ENCODE results near the gene EDAR.

Gene EDAR

DNA sequence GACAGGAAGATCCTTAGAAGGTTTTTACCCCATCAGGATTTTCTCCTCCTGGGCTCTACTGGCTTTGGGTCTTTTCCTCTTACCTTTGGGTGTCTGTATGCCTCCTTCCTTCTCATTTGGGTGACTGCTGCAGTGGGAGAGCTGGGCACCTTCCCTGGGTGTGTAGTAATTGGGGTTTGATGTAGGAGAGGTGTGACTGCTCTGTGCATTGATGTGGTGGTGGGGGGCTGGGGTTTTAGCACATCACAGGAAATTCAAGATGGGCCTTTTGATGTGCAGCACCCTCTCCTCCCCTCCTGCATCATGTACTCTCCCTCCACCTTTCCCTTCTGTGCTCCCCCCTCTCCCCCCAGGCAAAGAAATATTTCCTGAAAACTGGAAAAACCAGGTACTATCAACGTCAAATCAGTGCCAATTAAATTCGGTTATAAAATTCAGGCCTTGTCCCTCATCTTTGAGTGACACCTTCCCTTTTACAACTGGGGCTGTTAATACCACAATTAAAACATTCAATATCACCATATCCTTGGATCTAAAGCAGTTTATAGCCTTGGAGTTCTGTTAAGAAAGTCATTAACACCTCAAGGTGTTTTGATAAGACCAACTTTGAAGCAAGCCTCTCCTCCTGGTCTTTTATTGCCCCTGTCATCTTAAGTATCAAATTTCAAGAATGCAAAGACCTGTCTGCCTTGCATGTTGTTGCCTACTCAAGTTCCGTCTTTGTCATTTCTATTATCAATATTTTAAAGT lies 23.3 kb downstream of the EDAR start:
- DNase-seq: peak; percentile 44

- DNase-seq: no peak
Measured at GRCh38 chr2:108963057-108963456, 26.0 kb downstream of the EDAR start.

GRCh38 chr2:108961796-108962195 lies 27.2 kb downstream of the EDAR start:
- DNase-seq: no peak

DNA sequence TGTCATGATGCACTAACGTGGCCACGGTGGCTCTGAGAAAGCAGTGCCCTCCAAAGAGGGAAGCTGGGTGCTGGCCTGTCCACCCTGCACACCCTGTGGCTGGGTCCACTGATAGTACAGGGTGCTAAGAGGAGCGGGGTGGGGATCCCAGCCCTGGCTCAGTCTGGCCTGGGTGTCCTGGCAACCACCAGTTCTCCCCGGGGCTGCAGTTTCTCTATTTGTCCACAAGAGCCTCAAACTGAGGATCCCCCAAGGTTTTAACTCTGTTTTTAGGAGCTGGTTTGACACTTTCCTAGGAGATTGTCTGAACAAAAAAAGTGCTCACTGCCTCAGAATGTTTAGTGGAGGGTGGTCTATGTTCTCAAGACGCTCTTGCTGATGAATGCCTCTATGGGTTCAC lies 29.0 kb downstream of the EDAR start:
- no peak for DNase-seq

GRCh38 chr2:108959401-108959800 lies 29.6 kb downstream of the EDAR start:
- no peak for DNase-seq

GRCh38 chr2:108958632-108959341 lies 30.2 kb downstream of the EDAR start:
- no peak for DNase-seq

DNA sequence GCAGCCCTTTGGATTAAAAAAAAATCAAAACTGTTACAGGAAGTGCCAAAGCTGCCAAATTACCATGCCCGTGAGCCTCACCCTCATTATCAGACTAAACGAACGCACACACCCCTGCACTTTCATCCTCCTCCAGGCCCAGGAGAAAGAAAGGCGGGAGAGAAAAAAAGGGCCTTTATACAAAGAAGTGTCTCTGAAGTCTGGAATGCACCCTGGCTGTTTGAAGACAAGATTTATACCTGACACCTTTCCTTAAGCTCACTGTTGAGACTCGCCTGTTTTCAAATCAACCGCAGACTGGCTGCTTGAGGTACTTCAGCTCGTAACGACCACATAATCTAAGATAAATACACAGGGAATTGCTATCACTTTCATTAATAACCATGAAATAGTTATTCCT lies 31.0 kb downstream of the EDAR start:
- DNase-seq: no peak

- DNase-seq: no peak
Measured at GRCh38 chr2:108956375-108956774, 32.6 kb downstream of the EDAR start.

GRCh38 chr2:108950369-108951135 lies 38.5 kb downstream of the EDAR start:
- no peak for DNase-seq

DNA sequence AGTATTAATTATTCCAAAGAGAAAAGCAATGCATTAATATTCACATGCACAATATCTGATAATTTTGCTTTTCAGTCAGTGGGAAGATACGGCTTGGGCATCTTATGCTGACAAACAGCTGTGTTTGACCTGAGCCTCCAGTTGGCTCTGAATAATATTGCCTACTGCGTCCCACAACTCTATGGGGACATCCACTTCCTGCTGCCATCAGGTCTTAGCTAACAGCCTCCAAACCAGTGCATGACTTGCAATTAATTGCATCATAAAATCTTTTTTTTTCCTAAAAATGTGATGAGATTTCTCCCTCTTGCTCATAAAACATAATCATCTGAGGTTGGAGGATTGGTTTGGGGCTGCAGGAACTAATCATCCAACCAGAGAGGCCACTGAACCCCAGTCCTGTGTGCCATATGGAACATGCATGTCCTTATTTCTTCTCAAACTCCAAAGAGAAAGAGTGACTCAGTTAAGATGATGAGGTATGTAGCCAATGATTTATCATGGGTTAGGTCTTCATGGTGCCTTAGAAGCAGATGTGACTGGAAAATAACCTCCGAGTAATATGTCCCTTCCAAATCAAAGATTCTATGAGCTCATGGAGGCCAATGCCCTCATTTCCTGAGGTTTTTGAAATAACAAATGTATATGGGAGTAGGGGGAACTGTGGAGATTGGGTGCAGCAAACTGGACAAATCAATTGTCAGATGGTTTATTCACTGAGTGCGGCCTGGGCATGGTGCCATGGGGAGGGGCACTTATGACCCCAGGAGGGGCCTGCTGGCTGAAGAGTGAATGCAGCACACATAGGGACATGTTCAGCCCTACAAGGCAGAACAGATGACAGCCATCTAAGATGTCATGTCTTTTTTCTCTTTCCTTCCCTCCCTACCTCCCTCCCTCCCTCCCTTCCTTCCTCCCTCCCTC lies 39.4 kb downstream of the EDAR start:
- DNase-seq: no peak

- no peak for DNase-seq
Measured at GRCh38 chr2:108947271-108947907, 41.6 kb downstream of the EDAR start.

DNA sequence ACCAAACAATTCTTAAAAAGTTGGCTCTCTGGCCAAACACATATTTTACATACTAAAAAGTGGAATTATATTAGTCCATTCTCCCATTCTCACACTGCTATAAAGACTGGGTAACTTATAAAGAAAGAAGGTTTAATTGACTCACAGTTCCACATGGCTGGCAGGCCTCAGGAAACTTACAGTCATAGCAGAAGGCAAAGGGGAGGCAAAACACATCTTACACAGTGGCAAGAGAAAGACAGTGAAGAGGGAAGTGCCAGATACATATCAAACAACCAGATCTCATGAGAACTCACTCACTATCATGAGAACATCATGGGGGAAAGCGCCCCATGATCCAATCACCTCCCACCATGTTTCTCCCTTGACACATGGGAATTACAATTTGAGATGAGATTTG lies 42.6 kb downstream of the EDAR start:
- DNase-seq: no peak

- no peak for DNase-seq
Measured at GRCh38 chr2:108945969-108946368, 43.1 kb downstream of the EDAR start.

- DNase-seq: no peak
Measured at GRCh38 chr2:108944601-108945331, 44.3 kb downstream of the EDAR start.

- no peak for DNase-seq
Measured at GRCh38 chr2:108943751-108944150, 45.3 kb downstream of the EDAR start.

DNA sequence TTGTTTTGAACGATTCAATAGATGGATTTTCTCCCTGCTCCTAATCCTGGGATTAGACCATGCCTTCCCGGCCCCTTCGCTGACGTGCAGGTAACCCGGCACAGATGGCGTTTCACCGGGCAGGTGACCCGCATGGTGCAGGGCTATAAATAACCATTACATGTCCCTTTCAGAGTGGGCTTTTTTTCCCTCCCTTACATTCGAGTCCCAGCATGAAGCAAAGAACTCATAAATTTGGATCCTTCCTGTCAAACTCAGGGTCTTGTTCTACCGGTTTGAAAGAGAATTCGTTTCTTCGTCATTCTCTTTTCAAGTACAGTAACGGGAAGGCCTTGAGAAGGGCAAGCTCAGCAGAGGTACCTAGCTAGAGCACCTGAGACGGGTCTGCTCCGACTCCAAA lies 46.1 kb downstream of the EDAR start:
- no peak for DNase-seq

DNA sequence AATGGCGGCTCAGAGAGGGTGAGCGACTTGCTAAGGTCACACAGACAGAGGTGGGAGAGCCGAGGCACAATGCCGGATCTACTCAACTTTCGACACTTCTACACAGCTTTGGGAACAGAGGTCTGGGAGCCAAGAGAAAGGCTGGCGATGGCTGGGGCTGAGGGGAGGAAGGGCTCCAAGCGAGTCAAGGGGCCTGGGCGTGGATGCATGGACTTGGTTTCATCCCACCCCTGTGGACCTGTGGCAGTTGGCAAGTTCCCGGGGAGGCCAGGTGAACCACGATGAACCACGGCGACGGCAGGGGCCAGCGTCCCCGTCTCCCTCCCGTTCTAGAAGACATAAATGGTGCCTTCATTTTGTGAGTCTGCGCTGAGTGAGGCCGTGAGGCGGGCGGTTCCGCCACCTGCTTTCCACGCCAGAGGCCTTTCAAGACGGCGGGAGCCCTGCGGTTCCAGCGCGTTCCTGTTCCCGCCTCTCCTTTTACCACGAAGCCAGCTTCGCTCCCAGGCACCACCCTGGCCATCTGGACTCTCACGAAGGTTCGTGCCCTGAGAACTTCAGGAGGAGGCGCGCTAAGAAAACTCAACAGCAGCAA lies 46.7 kb downstream of the EDAR start:
- DNase-seq: no peak

GRCh38 chr2:108941767-108942166 lies 47.3 kb downstream of the EDAR start:
- no peak for DNase-seq

DNA sequence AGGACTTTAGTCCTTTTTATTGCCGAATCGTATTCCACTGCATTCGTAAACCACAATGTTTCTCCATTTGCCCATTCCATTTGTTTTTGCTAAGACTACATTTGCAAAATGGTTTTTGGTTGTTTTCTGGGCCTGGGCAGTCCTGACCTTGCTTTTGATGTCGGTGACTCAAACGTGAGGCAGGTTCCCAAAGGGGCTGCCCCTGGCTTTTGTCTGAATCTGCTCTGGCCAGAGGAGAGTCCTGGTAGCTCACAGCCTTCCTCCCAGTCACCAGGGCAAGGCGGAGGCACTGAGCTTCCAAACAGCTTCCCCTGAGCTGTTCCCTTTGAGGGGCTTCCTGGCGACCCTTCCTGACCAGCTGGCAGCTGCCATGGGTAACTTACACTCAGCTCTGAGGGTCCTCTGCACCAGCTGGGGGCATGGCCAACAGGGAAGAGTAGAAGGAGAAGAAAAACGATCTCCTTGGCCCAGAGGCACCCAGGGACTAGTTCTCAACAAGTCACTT lies 47.8 kb downstream of the EDAR start:
- DNase-seq: no peak

DNA sequence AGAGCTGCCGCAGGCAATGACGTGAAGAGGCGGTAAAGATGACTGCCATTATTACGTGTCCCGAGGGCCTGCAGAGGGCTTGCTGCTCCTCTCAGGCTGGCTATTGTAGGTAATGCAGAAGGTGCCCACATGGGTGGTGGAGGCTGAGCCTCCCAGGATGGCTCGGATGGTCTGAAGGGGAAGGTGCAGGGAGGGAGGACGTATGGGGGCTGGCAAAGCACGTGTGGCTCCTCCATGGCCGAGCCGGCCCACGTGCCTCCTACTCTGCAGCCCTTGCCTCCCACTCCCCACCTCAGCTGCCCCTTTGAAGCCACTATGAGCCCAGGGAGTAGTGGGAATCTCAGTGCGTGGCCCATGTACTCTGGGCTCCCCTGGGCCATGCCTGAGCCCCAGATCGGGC lies 48.9 kb downstream of the EDAR start:
- no peak for DNase-seq

Measured in activated T-cell treated with anti-CD3 and anti-CD28 coated beads, Interleukin-2, amount 50 U/mL, for 1 hour (primary cell).